ENCODE measurements around the gene DDX24. TPM values are rescaled to one million over a fixed set of nuclear protein-coding genes. Genes with fewer than 3 reads are reported as not detected.

DDX24 gene
- polyA plus RNA-seq, 3 donors = 51.2 to 68.0 (median 53.8) TPM

GRCh38 chr14:94087891-94088290, 6.9 kb upstream of the DDX24 start:
- Mint-ChIP-seq H3K9me3 (peaks cover 0 to 2% (median 0%) of the 10 kb centered on the region in 7 donors), H3K36me3 (no peaks in the 10 kb centered on the region), H3K4me1 (no peaks in the 10 kb centered on the region), H3K27ac (no peak overlapping the region), H3K4me3 (no peak overlapping the region), H3K27me3 (ENCODE audit: low read depth in 3 of 3) (no peaks in the 10 kb centered on the region)
- H3K4me1 ChIP-seq (ENCODE audit: control insufficient read depth in 1 of 2, insufficient read depth in 2 of 2, low read length in 2 of 2) = no peaks in the 10 kb centered on the region
- H3K79me2 ChIP-seq (ENCODE audit: insufficient read depth, low read length) = no peaks in the 10 kb centered on the region
- no peaks in the 10 kb centered on the region for H3K36me3 ChIP-seq (replicated peaks in 1 of 2; ENCODE audit: control insufficient read depth in 1 of 2, insufficient read depth in 2 of 2, low read length in 2 of 2)
- H2AFZ ChIP-seq (ENCODE audit: insufficient read depth, low read depth, low read length, poor library complexity, severe bottlenecking) = no peak overlapping the region
- no peak overlapping the region for H3K4me2 ChIP-seq (replicated peaks; ENCODE audit: extremely low read depth, low read length, poor library complexity, severe bottlenecking)
- 100% methylated on average over 2 of the region's 4 CpGs for WGBS (ENCODE audit: insufficient coverage)
- H3K27me3 ChIP-seq (ENCODE audit: control insufficient read depth in 2 of 2, insufficient read depth in 2 of 2, low read length in 2 of 2) = no peaks in the 10 kb centered on the region
- TF ChIP-seq CTCF (IDR thresholded peaks at IDR 0.05) = no peak
- intact Hi-C loops (cut with micrococcal nuclease) = no loop called here
- H4K20me1 ChIP-seq (ENCODE audit: insufficient read depth, low read length) = no peaks in the 10 kb centered on the region
- H3K27ac ChIP-seq (ENCODE audit: low read depth in 1 of 2, low read length in 2 of 2) = no peak overlapping the region
- DNase-seq = no peak
- no peak overlapping the region for H3K9ac ChIP-seq (ENCODE audit: insufficient read depth, low read length, poor library complexity, severe bottlenecking)
- no peak overlapping the region for H3K4me3 ChIP-seq (replicated peaks in 1 of 3; ENCODE audit: low read depth in 2 of 3, low read length in 3 of 3)
- no peaks in the 10 kb centered on the region for H3K9me3 ChIP-seq (replicated peaks in 1 of 2; ENCODE audit: control insufficient read depth in 1 of 2, insufficient read depth in 1 of 2, low read length in 2 of 2)

GRCh38 chr14:94081386-94081820, 401 bp upstream of the DDX24 start:
- 0% methylated on average over 16 of the region's 19 CpGs for WGBS (ENCODE audit: insufficient coverage)
- peaks cover 41% of the 10 kb centered on the region for H3K4me1 Mint-ChIP-seq
- peak overlapping the region; percentile 91 to 99 (median 96) for H3K27ac Mint-ChIP-seq
- peaks cover 31 to 41% of the 10 kb centered on the region in 2 donors for H3K4me1 ChIP-seq (ENCODE audit: control insufficient read depth in 1 of 2, insufficient read depth in 2 of 2, low read length in 2 of 2)
- H3K79me2 ChIP-seq (ENCODE audit: insufficient read depth, low read length) = peaks cover 55% of the 10 kb centered on the region
- H3K36me3 ChIP-seq (replicated peaks in 1 of 2; ENCODE audit: control insufficient read depth in 1 of 2, insufficient read depth in 2 of 2, low read length in 2 of 2) = peaks cover 11 to 24% of the 10 kb centered on the region in 2 donors
- H3K9me3 Mint-ChIP-seq = peaks cover 0 to 2% (median 0%) of the 10 kb centered on the region in 7 donors
- no peaks in the 10 kb centered on the region for H3K27me3 ChIP-seq (ENCODE audit: control insufficient read depth in 2 of 2, insufficient read depth in 2 of 2, low read length in 2 of 2)
- TF ChIP-seq CTCF (IDR thresholded peaks at IDR 0.05) = no peak
- peak overlapping the region; percentile 81 to 93 (median 83) for H3K4me3 ChIP-seq (replicated peaks in 1 of 3; ENCODE audit: low read depth in 2 of 3, low read length in 3 of 3)
- peak overlapping the region; percentile 90 for H3K9ac ChIP-seq (ENCODE audit: insufficient read depth, low read length, poor library complexity, severe bottlenecking)
- H3K27ac ChIP-seq (ENCODE audit: low read depth in 1 of 2, low read length in 2 of 2) = peak overlapping the region; percentile 81 to 87
- peak overlapping the region; percentile 100 for H3K4me3 Mint-ChIP-seq
- peaks cover 41% of the 10 kb centered on the region for H4K20me1 ChIP-seq (ENCODE audit: insufficient read depth, low read length)
- no peak for DNase-seq
- peaks cover 17 to 27% of the 10 kb centered on the region in 2 donors for H3K36me3 Mint-ChIP-seq
- H3K9me3 ChIP-seq (replicated peaks in 1 of 2; ENCODE audit: control insufficient read depth in 1 of 2, insufficient read depth in 1 of 2, low read length in 2 of 2) = no peaks in the 10 kb centered on the region
- intact Hi-C loops (cut with micrococcal nuclease) = loop anchor here in 1 of 2 donors (5.0 kb wide), 1 partner anchor 54 kb away; the partner anchor contains the start of gene OTUB2
- H2AFZ ChIP-seq (ENCODE audit: insufficient read depth, low read depth, low read length, poor library complexity, severe bottlenecking) = peak overlapping the region; percentile 86
- H3K4me2 ChIP-seq (replicated peaks; ENCODE audit: extremely low read depth, low read length, poor library complexity, severe bottlenecking) = peak overlapping the region; percentile 97
- peaks cover 0 to 2% (median 0%) of the 10 kb centered on the region in 3 donors for H3K27me3 Mint-ChIP-seq (ENCODE audit: low read depth in 3 of 3)

Data from CD14-positive monocyte (primary cell).